HEK293T (cell line): ENCODE measurements around the gene OVCA2.

Experiments
- ARNT ChIP-seq: fragments of 450-650 bp; IDR thresholded peaks from 2 replicates; pipeline ENCODE4 v1.6.1; 2017; ENCODE audit warnings: mild to moderate bottlenecking
- BHLHE40 ChIP-seq: fragments of 450-650 bp; IDR thresholded peaks from 2 replicates; pipeline ENCODE4 v1.6.1; 2016; ENCODE audit warnings: mild to moderate bottlenecking, moderate library complexity, borderline replicate concordance
- ELF4 ChIP-seq: fragments of 450-650 bp; IDR thresholded peaks from 2 replicates; pipeline ENCODE4 v1.6.1; 2017; ENCODE audit warnings: antibody characterized with exemption
- FOXA1 ChIP-seq: fragments of 450-650 bp; IDR thresholded peaks from 2 replicates; pipeline ENCODE4 v1.6.1; 2016; ENCODE audit warnings: mild to moderate bottlenecking
- FOXK2 ChIP-seq: fragments of 450-650 bp; IDR thresholded peaks from 2 replicates; pipeline ENCODE4 v1.6.1; 2016; ENCODE audit warnings: mild to moderate bottlenecking
- FOXM1 ChIP-seq: fragments of 450-650 bp; IDR thresholded peaks from 2 replicates; pipeline ENCODE4 v1.6.1; 2017; ENCODE audit warnings: mild to moderate bottlenecking, borderline replicate concordance
- SUZ12 ChIP-seq: fragments of 450-650 bp; IDR thresholded peaks from 2 replicates; pipeline ENCODE4 v1.6.1; 2016; ENCODE audit warnings: mild to moderate bottlenecking

DNA sequence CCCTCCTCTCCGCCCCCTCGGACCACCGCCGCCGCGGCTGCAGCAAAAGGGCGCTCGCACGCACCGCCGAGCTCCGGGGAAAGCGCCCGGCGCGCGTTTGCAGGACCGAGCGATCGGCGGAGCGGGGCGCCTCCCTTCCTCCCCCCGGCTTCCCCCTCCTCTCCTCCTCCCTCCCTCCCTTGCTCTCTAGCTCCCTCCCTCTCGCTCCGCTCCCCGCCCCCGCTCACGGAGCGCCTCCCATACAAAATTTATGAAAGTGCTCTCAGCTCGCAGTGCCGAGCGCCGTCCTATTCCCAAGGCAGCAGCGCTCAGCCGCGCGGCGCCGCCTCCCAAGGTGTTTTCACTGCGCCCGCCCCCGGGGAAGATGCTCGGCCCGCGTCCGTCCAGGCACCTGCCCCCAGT is 16.6 kb upstream of the OVCA2 start, which contains the start of gene RTN4RL1:
- TF ChIP-seq ELF4 (no peak), BHLHE40 (no peak), FOXA1 (no peak), ARNT (no peak), FOXK2 (no peak), SUZ12 (no peak), FOXM1 (no peak)
